Activated effector memory CD4-positive, alpha-beta T cell treated with Interleukin-2 at 50 U/mL for 16 hours (primary cell): ENCODE measurements around the gene ARID3A.

ENCODE experiments used
- DNase-seq: peaks from one replicate; pipeline ENCODE4 v3.0.0-alpha.2; 2020

The ARID3A gene

DNA sequence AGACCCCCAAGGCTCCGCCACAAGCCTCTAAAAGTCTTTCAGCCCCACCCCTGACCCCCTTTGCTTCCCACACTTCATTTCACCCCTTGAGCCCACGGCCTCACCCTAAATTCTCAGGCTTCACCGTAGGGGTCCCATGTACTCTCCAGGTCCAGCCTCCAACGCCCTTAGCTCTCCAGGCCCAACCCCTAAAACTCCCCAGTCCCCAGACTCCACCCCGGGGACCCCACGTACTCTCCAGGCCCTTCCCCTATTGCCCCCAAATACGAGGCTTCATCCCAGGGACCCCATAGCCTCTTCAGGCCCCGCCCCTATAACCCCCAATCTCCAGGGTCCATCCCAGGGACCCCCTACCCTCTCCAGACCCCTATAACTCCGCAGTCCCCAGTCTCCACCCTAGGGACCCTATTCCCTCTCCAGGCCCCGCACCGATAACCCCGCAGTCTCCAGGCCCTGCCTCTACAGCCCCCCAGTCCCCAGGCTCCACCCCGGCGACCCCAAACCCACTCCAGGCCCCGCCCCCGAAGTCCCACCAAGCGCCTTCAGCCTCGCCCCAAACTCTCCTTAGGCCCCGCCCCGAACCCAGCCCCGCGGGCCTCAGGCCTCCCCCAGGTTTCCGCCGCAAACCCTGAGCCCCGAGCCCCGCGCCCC is 33.5 kb upstream of the ARID3A start:
- DNase-seq = no peak

DNA sequence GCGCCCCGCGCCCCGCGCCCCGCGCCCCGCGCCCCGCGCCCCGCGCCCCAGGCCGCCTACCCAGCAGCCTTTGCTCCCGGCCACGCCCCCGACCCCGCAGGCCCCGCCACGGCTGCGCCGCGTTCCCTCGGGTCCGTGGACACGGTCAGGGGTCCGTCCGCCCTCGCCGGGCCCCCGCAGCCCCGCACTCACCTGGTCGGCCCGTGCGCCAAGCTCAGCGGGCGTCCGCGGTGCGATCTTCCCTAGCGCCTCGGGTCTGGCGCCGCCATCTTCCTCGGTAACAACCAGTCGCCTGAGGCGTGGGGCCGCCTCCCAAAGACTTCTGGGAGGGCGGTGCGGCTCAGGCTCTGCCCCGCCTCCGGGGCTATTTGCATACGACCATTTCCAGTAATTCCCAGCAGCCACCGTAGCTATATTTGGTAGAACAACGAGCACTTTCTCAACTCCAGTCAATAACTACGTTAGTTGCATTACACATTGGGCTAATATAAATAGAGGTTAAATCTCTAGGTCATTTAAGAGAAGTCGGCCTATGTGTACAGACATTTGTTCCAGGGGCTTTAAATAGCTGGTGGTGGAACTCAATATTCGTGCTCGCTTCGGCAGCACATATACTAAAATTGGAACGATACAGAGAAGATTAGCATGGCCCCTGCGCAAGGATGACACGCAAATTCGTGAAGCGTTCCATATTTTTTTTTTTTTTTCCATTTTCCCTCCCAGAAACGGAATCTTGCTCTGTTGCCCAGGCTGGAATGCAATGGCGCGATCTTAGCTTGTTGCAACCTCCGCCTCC is 32.7 kb upstream of the ARID3A start, which contains the start of the genes MED16 and RNU6-9:
Gene MED16, minus strand, starts transcription at position 294 of the 796 bp plus-strand sequence. CDS start 2,056 bp downstream, outside the sequence.
Gene RNU6-9, plus strand, starts transcription at position 591 of the 796 bp plus-strand sequence.
- peak; percentile 83 for DNase-seq

DNA sequence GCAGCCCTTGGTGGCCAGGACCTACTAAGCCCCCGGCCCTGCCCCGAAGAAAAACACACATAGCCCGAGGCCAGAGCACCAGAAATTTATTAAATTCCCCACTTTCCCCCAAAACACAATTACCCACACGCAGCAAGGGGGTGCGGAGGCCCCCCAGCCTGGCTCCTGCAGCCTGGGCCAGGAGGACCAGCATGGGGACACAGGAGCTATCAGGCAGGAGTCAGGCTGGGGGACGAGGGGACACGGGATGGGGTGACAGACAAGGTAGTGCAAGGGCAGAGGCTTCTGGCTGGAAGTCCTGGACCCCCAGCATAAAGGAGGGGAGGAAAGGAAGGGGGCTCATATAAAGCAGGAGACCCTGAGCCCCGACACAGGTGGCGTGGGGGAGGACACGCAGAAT is 29.4 kb upstream of the ARID3A start:
- no peak for DNase-seq

DNA sequence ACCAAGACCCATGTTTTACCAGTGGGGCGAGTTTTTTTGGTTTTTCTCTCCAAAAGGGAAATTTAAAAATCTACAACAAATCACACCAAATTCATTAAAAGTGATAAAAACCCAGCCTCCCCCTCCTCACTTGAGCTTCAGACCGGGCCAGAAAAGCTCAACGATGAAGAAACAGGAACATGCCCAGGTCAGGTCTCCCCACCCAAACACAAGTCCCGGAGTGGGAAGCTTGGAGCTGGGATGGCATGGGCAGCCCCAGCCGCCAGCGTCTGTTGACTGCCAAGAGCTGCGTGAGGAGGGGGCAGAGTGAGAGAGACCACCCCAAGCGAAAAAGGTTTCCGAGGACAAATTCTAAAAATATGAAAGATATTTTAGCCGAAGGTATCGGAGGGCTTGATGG is 28.8 kb upstream of the ARID3A start:
- no peak for DNase-seq

DNA sequence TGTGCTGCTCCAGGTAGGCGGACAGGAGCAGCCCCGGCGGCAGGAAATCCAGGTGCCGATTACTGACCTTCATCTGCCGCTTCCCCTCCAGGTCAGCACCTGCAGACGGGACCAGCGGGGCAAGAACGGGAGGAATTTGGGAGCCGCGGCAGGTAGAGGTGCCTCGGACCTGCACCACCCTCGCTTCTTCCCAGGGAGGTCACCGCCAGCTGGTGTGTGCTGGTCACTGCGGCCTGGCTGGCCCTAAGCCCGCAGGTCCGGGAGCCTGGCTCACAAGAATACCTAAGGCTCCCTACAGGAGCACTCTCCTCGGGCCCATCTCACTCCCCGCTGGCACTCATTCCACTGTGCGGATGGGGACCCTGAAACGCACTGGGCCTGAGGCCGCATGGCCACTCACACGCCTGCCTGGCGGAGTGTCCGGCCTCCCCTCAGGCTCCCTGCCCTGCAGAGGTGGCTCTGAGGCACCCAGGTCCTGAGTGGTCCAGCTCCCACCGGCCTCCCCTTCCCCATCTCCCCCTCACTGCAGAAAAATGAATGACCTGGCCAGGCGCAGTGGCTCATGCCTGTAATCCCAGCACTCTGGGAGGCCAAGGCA is 28.3 kb upstream of the ARID3A start:
- no peak for DNase-seq

DNA sequence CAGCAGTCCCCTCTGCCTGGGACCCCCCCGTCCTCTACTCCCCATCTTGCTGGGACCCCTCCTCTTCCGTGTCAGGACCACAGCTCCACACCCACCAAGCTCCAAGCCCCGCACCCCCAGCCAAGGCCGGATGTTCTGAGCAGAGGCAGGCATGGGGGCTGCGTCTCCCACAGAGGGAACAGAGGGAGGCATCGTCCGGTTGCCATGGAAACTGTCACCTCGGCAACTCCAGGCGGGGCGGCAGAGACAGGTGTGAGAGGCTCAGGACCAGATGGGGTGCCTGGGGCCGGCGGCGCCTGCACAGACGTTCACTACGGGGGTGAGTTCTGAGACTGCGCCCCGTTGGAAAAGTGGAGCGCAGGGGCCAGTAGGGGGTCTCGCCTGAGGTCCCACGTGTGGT is 27.2 kb upstream of the ARID3A start:
- DNase-seq = no peak

DNA sequence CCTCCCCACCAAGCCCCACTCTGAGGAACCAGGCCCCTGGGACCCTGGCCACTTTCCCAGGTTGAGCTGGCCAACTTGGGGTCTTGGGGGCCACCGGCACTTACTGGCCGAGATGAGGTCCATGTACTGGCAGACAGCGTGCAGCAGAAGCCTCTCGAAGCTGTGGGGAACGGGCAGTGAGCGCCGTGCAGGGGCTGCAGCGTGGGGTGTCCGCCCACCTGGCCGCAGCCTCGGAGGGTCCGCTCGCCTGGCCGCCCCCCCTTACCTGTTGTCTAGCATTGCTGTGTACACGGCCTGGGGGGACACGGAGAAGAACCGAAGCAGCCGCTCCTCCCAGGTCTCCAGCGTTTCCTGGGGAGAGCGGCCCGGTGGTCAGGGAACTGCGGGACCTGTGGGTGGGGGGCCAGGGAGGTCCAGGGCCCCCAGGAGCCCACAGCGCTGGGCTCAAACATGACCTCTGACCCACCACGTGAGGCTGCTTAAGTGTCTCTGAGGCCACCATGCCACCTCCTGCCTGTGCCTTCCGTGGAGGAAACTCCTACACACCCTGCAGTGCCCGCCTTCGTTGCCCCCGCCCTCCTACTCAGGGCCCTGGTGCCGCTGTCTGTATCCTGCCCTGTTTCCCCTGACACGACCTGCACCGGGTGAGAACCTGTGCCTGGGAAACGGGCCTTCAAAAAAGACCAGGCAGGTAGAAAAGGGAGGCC is 26.3 kb upstream of the ARID3A start:
- DNase-seq = no peak

DNA sequence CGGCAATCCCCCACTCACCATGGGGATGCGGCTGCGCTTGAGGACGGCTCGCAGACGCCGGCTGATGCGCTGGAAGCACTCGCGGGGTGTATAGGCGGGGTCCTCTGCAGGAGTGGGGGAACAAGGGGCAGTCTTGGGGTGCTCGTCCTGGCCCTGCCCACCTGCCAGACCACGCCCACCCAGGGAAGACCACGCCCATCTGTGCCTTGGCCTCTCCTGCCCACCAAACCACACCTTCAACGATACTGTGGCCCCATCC is 25.9 kb upstream of the ARID3A start:
- no peak for DNase-seq

DNA sequence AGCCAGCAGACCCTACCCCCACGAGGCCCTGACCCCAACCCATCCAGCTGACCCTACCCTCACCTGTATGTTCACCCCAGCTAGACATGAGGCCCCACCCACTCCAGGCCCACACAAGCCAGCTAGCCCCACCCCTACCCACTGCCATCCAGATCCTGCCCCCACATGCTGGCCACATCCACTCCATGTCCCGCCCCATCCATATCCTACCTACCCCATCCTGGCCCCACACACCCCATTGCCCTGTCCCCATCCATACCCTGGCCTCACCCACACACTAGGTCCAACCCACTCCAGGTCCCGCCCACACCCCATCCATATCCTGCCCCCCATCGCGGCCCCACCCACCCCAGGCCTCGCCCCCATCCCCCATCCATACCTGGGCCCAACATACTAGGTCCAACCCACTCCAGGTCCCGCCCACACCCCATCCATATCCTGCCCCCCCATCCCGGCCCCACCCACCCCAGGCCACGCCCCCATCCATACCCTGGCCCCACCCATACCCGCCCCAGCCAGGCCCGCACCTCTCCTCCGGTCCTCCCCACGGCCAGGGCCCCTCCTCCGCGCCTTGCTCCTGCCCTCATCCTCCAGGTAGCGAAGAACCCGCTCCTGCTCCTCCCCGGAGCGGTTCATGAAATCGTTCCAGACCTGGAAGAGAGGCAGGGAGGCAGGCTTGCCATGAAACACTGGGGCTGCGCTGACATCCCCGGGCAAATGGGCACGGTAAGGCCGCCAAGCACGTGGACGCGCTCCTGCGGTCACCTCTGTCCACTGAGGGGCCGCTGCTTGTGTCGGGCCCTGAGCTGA is 25.3 kb upstream of the ARID3A start:
- DNase-seq = no peak

DNA sequence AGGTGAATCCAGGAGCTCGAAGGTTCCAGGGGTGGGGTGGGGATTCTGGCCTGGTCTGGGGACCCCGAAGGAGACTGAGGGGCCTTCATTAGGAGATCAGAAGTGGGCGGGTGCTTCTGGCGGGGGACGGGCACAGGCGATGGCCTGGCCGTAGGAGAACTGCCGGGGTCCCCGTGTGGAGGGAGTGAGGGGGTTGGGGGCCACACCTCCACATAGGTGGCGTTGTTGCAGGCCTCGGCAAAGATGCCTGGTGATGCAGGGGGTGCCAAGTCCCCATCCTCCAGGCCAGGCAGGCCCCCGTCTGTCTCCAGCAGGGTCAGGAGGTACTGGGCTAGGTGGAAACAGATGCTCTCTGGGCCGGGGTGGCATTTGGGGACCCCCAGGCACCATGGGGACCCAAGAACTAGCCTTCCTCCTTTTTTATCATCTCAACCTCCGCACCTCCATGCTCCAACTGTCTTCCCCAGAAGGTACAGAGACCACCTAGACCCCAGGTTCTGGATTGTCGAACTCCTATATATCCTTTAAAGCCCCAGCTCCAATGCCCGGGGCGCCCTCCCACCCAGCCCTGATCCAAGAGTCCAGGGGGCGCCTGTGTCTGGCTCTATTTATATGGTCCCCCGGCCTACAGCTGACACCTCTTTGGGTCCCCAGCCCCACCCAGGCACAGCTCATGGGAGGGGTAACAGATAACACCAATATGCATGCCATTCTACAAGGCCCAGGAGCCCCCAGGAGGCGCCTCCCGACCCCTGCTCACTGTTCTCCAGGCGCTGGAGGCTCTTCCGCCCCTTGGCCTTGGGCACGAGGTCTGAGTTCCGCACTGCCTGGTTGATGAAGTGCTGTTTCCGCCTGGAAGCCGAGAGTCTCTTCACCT is 24.4 kb upstream of the ARID3A start:
- DNase-seq = no peak

DNA sequence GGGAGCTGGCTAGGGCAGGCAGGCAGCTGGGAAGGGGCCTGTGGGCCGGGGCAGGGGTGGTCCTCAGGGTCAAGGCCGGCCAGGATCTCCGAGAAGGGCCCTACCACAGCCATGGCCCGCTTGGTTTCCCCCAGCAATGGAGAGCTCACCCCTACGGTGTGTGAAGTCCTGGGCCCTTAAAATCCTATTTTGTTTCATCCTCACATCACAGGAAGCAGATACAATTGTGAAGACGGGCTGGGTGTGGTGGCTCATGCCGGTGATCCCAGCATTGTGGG is 23.8 kb upstream of the ARID3A start:
- no peak for DNase-seq

DNA sequence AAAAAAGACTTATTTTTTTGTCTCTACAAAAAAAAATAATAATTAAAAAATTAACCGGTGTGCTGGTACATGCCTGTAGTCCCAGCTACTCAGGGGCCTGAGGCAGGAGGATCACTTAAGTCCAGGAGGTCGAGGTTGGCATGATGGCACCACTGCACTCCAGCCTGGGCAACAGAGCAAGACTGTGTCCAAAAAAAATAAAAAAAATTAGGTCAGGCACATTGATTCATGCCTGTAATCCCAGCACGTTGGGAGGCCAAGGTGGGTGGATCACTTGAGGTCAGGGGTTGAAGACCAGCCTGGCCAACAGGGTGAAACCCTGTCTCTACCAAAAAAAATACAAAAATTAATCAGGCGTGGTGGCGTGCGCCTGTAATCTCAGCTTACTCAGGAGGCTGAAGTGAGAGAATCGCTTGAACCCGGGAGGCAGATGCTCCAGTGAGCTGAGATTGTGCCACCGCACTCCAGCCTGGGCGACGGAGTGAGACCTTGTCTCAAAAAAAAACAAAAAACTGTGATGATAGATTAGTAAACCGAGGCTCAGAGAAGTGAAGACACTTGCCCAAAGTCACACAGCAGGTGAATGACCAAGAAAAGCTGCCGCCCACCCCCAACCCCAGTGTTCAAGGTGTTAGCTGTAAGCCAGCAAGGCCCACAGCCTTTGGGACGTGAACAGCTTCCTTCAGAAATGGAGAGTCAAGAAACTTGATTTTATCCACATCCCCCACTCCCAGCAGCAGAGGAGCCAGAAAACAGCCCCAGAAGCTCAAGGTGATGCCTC is 23.2 kb upstream of the ARID3A start:
- DNase-seq = no peak

DNA sequence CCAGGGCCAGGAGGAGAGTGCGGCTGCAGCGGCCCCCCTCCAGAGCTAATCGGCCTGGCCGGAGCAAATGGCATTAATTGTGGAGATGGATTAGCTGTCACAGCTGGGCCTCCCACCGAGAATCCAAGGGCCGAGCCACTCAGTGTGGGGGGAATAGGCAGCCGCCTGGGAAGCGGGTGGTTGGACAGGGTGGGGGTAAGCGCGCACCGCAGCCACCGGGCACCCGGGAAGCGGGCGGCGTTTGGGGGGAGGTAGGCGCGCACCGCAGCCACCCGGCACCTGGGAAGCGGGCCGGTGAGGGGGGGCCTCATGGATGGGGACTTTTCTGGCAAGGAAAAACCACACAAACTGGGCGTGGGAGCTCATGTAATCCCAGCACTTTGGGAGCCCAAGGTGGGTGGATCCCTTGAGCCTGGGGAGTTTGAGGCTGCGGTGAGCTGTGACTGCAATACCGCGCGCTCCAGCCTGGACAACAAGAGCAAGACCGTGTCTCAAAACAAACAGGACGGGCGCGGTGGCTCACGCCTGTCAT is 22.5 kb upstream of the ARID3A start:
- no peak for DNase-seq

DNA sequence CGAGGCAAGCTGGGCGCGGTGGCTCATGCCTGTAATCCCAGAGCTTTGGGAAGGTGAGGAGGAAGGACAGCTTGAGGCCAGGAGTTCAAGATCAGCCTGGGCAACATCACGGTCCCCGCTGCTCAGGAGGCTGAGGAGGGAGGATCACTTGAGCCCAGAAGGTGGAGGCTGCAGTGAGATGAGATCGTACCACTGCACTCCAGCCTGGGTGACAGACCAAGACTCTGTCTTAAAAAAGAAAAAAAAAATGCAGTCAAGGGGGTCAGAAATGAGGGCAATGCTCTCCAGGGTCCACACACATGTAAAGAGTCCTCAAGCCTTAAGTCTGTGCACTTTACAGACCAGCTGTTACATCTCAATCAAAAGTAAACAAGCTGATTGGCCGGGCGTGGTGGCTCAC is 21.3 kb upstream of the ARID3A start:
- no peak for DNase-seq

DNA sequence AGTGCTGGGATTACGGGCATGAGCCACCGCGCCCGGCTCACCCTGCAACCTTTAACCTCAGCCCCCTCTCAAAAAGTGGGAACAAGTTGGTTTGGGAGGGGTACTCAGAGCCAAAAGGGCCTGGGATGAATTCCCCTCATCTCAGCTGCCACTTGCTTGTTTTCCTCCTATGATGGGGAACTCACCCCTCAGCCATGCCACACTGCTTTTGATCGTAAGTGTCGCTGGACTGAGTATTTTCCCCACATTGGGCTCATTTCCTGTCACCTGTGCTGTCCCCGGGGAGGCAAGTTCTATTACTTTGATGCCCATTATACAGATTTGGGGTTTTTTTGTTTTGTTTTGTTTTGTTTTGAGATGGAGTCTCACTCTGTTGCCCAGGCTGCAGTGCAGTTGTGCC is 19.4 kb upstream of the ARID3A start:
- DNase-seq = no peak

DNA sequence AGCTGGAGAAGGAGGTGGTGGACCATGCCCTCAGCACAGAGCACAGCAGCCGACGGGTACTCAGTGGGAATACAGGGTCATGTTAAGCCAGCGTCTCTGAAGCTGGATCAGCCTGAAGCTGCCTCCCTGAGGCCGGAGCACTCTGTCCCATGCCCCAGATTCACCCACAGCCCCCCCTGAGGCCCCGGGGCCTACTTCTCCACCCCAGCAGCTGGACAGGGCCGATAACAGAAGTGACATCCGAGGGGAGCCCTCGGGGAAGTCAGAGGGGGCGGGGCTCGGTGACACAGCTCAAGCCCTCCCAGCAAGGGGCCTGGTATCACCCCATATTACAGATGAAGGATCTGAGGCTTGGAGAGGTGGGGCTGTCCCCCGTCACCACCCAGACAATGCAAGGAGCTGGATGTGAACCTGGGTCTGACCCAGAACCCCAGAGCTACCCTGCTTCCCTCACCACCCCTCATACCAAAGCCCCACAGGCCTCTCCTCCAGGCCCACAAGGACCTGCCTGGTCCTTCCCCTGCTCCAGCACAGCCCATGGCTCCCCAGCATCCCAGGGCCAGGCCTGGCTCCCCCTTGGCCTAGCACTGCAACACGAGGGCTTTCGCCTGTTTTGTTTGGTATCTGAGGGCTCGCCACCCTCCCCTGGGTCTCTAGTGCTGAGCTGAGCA is 18.5 kb upstream of the ARID3A start:
- no peak for DNase-seq

DNA sequence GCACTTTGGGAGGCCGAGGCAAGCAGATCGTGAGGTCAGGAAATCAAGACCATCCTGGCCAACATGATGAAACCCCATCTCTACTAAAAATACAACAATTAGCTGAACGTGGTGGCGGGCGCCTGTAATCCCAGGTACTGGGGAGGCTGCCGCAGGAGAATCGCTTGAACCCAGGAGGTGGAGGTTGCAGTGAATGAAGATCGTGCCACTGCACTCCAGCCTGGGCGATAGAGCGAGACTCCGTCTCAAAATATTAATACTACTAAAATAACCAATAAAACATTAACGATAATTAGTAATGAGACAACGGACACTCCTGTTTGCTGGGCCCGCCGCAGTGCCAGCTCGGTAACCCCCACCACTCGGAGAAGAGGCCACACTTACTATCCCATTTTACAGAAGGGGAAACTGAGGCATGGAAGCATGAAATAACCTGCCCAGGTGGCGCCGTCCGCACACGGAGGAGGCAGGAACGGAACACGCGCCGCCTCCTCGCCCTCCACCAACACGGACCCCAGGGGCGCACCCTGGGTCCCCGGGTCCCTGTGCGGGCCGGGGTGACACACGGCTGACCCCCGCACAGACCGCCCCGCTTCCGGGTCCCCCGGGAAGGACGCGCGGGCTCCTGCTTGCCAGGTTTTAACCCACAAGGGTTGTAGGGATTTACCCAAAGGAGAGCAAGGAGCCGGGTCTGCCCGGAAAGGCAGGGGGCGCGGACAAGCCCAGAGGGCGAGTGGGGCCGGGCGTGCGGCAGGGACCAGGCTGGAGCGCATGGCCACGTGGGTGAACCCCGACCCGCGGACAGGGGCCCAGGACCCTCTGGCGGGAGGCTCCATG is 14.4 kb upstream of the ARID3A start:
- no peak for DNase-seq

DNA sequence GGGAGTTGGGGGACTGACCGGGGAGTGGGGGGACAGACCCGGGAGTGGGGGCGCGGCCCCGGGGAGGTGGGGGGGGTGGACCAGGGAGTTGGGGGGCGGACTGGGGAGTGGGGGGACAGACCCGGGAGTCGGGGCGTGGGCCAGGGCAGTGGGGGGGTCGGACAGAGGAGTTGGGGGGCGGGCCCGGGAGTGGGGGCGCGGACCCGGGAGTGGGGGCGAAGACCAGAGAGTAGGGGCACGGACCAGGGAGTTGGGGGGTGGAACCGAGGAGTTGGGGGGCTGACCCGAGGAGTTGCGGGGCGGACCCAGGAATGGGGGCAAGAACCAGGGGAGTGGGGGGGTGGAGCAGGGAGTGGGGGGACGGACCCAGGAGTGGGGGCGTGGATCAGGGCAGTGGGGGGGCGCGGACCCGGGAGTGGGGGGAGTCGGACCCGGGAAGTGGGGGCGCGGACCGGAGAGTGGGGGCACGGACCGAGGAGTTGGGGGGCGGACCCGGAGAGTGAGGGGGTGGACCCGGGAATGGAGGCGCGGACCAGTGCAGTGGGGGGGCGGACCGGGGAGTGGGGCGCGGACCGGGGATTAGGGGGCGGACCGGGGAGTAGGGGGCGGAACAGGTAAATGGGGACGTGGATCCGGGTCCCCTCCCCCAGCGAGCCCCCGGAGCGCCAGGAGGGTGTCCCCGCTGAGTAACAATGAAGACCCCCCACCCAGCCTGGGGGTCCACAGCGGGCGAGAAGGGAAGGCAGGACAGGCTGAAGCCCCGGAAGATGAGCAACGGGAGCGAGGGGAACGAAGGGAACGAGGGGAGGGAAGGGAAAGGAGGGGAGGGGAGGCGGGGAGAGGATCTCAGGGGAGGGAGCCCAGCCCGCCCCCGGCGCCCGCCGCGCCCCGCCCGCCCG is 13.4 kb upstream of the ARID3A start:
- no peak for DNase-seq
